WERI-Rb-1 (cell line): ENCODE data around the gene WDR35.
A peak's percentile ranks its signal among the peaks of the same experiment; 100 is the strongest.

Experiments used
- DNase-seq: peaks from one replicate; pipeline ENCODE4 v3.0.0-alpha.2; 2020
- H3K27ac ChIP-seq: fragments of 250-450 bp; sonication (Bioruptor Pico); 2 replicates; pipeline ENCODE4 v1.5.1; 2020; ENCODE audit warnings: mild to moderate bottlenecking, moderate library complexity
- H3K27me3 ChIP-seq: fragments of 250-450 bp; sonication (Bioruptor Pico); 2 replicates; pipeline ENCODE4 v1.5.1; 2021; ENCODE audit warnings: mild to moderate bottlenecking, low read depth, moderate library complexity; ENCODE audit not compliant: insufficient read depth, severe bottlenecking
- H3K36me3 ChIP-seq: fragments of 250-450 bp; sonication (Bioruptor Pico); 2 replicates; pipeline ENCODE4 v1.5.1; 2020; ENCODE audit warnings: mild to moderate bottlenecking, moderate library complexity
- H3K4me3 ChIP-seq: 2 replicates; pipeline ENCODE4 v1.5.1; 2011; ENCODE audit warnings: low read depth, mild to moderate bottlenecking, control low read depth, low read length
- H3K9me3 ChIP-seq: fragments of 250-450 bp; sonication (Bioruptor Pico); 2 replicates; pipeline ENCODE4 v1.5.1; 2021; ENCODE audit warnings: mild to moderate bottlenecking, moderate library complexity; ENCODE audit not compliant: severe bottlenecking
- CTCF ChIP-seq: IDR thresholded peaks from 2 replicates; pipeline ENCODE4 v1.5.1; 2011; ENCODE audit warnings: low read depth, mild to moderate bottlenecking, control low read depth, inconsistent platforms, low read length

Gene WDR35

GRCh38 chr2:20013126-20013849 is 23.4 kb upstream of the WDR35 start:
- DNase-seq: no peak
- no peaks in the 10 kb centered on the region for H3K36me3 ChIP-seq
- H3K27me3 ChIP-seq: peaks cover 11% of the 10 kb centered on the region
- H3K4me3 ChIP-seq: peak overlapping the region; percentile 57
- H3K9me3 ChIP-seq: peaks cover 2% of the 10 kb centered on the region
- TF ChIP-seq CTCF: no peak
- H3K27ac ChIP-seq: no peak overlapping the region

GRCh38 chr2:20012282-20013125 is 22.6 kb upstream of the WDR35 start, which contains the start of gene MATN3:
Gene MATN3, minus strand, starts transcription at chr2:20012668. Its CDS starts 37 bp downstream, at chr2:20012631.
- Histone ChIP-seq H3K9me3 (peaks cover 2% of the 10 kb centered on the region), H3K4me3 (peak within 1 kb of the TSS; percentile 57), H3K27me3 (peaks cover 11% of the 10 kb centered on the region), H3K36me3 (no peaks in the 10 kb centered on the region), H3K27ac (no peak within 1 kb of the TSS)
- no peak for TF ChIP-seq CTCF
- peak; percentile 33 for DNase-seq

- peaks cover 11% of the 10 kb centered on the region for H3K27me3 ChIP-seq
- H3K9me3 ChIP-seq: peaks cover 2% of the 10 kb centered on the region
- no peak for DNase-seq
- H3K27ac ChIP-seq: no peak overlapping the region
- no peak for TF ChIP-seq CTCF
- peak overlapping the region; percentile 57 for H3K4me3 ChIP-seq
- no peaks in the 10 kb centered on the region for H3K36me3 ChIP-seq
Measured at GRCh38 chr2:20012032-20012281, 22.1 kb upstream of the WDR35 start.

GRCh38 chr2:20011276-20012031 is 21.5 kb upstream of the WDR35 start:
- no peak overlapping the region for H3K27ac ChIP-seq
- no peak overlapping the region for H3K4me3 ChIP-seq
- peaks cover 2% of the 10 kb centered on the region for H3K9me3 ChIP-seq
- peaks cover 11% of the 10 kb centered on the region for H3K27me3 ChIP-seq
- TF ChIP-seq CTCF: no peak
- H3K36me3 ChIP-seq: no peaks in the 10 kb centered on the region
- DNase-seq: no peak

- H3K27ac ChIP-seq: no peak overlapping the region
- no peaks in the 10 kb centered on the region for H3K9me3 ChIP-seq
- H3K27me3 ChIP-seq: peaks cover 11% of the 10 kb centered on the region
- H3K36me3 ChIP-seq: no peaks in the 10 kb centered on the region
- no peak for DNase-seq
- H3K4me3 ChIP-seq: no peak overlapping the region
- TF ChIP-seq CTCF: no peak
Measured at GRCh38 chr2:20008703-20009102, 18.8 kb upstream of the WDR35 start.
